Measurements from ENCODE around the gene ATP1A3. TPM values are rescaled to one million over a fixed set of nuclear protein-coding genes. Genes with fewer than 3 reads are reported as not detected.
"Not testable (repeated sequence)": the region's sequence is repeated elsewhere in the genome, so short reads cannot be mapped to it uniquely, and the experiment has no call there.

The ATP1A3 gene
- polyA plus RNA-seq, 2 donors: 0.12 TPM

DNA sequence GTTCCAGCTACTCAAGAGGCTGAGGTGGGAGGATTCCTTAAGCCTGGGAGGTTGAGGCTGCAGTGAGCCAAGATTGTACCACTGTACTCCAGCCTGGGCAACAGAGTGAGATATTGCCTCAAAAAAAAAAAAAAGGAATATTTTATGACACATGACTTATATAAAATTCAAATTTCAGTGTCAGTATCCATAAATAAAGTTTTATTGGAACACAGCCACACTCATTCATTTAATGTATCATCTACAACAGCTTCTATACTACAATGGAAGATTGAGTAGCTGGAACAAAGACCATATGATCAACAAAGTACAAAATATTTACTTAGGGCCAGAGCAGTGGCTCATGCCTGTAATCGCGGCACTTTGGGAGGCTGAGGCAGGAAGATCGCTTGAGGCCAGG is 18.7 kb upstream of the ATP1A3 start:
- 88 to 93% methylated on average over 3 of the region's 3 CpGs for WGBS, 2 donors
- H3K27ac ChIP-seq (ENCODE audit: low read depth in 2 of 2, low read length in 1 of 2); H3K9me3 ChIP-seq (ENCODE audit: control insufficient read depth in 2 of 2, insufficient read depth in 1 of 2, low read depth in 1 of 2, low read length in 1 of 2); H3K36me3 ChIP-seq (ENCODE audit: control insufficient read depth in 2 of 2, insufficient read depth in 2 of 2, low read length in 1 of 2); H3K4me3 ChIP-seq (ENCODE audit: low read depth in 1 of 2, low read length in 2 of 2); H3K4me1 ChIP-seq (ENCODE audit: control insufficient read depth in 2 of 2, insufficient read depth in 2 of 2, low read length in 1 of 2); H3K27me3 ChIP-seq (ENCODE audit: control insufficient read depth in 1 of 2, insufficient read depth in 2 of 2, low read length in 2 of 2): not testable (repeated sequence)

DNA sequence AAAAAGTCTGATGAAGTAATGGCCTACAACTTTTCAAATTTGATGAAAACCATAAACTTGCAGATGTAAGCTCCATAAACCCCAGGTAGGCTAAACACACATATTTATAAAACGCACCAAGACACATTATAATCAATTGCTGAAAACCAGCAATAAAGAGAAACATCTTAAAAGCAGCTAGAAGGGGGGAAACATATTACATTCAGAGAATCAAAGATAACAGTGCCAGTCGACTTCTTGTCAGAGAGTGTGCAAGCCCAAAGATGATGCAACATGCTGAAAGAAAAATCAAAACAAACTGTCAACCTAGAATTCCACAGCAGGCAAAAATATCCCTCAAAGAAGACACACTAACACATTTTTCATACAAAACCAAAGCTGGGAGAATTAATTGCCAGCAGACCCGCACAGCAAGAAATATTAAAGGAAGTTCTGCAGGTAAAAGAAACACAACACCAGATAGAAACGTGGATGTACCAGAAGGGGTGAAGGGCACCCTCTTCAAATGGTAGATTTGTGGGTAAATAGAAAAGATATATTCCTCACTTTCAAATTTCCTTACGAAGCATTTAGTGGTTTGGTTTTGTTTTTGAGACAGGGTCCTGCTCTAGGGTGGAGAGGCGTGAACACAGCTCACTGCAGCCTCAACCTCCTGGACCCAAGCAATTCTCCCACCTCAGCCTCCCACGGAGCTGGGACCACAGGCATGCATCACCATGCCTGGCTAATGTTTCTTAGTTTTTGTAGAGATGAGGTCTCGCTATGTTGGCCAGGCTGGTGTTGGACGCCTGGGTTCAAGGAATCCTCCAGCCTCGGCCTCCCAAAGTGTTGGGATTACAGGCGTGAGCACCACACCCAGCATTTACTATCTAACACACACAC is 16.5 kb upstream of the ATP1A3 start:
- H3K4me1 ChIP-seq (ENCODE audit: control insufficient read depth in 2 of 2, insufficient read depth in 2 of 2, low read length in 1 of 2): no peaks in the 10 kb centered on the region
- H3K36me3 ChIP-seq (ENCODE audit: control insufficient read depth in 2 of 2, insufficient read depth in 2 of 2, low read length in 1 of 2): no peaks in the 10 kb centered on the region
- H3K27me3 ChIP-seq (ENCODE audit: control insufficient read depth in 1 of 2, insufficient read depth in 2 of 2, low read length in 2 of 2): no peaks in the 10 kb centered on the region
- WGBS, 2 donors: 79 to 81% methylated on average over 11 of the region's 11 CpGs
- H3K4me3 ChIP-seq (ENCODE audit: low read depth in 1 of 2, low read length in 2 of 2): no peak overlapping the region
- no peaks in the 10 kb centered on the region for H3K9me3 ChIP-seq (ENCODE audit: control insufficient read depth in 2 of 2, insufficient read depth in 1 of 2, low read depth in 1 of 2, low read length in 1 of 2)
- H3K27ac ChIP-seq (ENCODE audit: low read depth in 2 of 2, low read length in 1 of 2): no peak overlapping the region

DNA sequence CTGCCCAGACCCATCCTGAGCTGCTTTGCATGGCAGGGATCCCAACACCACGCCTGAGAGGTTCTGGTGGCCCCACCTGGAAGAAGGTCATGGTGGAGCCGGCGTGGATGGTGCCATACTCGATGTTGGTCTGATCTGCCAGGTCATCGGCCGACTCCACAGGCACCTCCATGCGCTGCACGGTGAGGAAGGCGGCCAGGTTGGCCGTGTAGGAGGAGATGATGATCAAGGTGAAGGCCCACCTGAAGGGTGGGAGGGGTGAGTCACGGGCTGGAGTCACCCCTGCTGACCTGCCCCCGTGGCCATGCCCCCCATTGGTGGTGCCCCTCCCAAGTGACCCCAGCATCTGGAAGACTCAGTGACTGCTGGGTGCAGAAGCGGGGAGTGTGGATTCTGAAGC is 12.5 kb upstream of the ATP1A3 start:
- Histone ChIP-seq H3K4me3 (ENCODE audit: low read depth in 1 of 2, low read length in 2 of 2) (no peak overlapping the region), H3K4me1 (ENCODE audit: control insufficient read depth in 2 of 2, insufficient read depth in 2 of 2, low read length in 1 of 2) (no peaks in the 10 kb centered on the region), H3K9me3 (ENCODE audit: control insufficient read depth in 2 of 2, insufficient read depth in 1 of 2, low read depth in 1 of 2, low read length in 1 of 2) (no peaks in the 10 kb centered on the region), H3K27ac (ENCODE audit: low read depth in 2 of 2, low read length in 1 of 2) (no peak overlapping the region), H3K27me3 (ENCODE audit: control insufficient read depth in 1 of 2, insufficient read depth in 2 of 2, low read length in 2 of 2) (no peaks in the 10 kb centered on the region), H3K36me3 (ENCODE audit: control insufficient read depth in 2 of 2, insufficient read depth in 2 of 2, low read length in 1 of 2) (no peaks in the 10 kb centered on the region)
- WGBS, 2 donors: 86 to 88% methylated on average over 13 of the region's 13 CpGs

GRCh38 chr19:42005504-42005903 is 11.5 kb upstream of the ATP1A3 start:
- Histone ChIP-seq H3K9me3 (ENCODE audit: control insufficient read depth in 2 of 2, insufficient read depth in 1 of 2, low read depth in 1 of 2, low read length in 1 of 2) (no peaks in the 10 kb centered on the region), H3K27me3 (ENCODE audit: control insufficient read depth in 1 of 2, insufficient read depth in 2 of 2, low read length in 2 of 2) (no peaks in the 10 kb centered on the region), H3K4me3 (ENCODE audit: low read depth in 1 of 2, low read length in 2 of 2) (no peak overlapping the region), H3K36me3 (ENCODE audit: control insufficient read depth in 2 of 2, insufficient read depth in 2 of 2, low read length in 1 of 2) (no peaks in the 10 kb centered on the region), H3K27ac (ENCODE audit: low read depth in 2 of 2, low read length in 1 of 2) (no peak overlapping the region), H3K4me1 (ENCODE audit: control insufficient read depth in 2 of 2, insufficient read depth in 2 of 2, low read length in 1 of 2) (no peaks in the 10 kb centered on the region)
- WGBS, 2 donors: 93 to 94% methylated on average over 22 of the region's 22 CpGs

DNA sequence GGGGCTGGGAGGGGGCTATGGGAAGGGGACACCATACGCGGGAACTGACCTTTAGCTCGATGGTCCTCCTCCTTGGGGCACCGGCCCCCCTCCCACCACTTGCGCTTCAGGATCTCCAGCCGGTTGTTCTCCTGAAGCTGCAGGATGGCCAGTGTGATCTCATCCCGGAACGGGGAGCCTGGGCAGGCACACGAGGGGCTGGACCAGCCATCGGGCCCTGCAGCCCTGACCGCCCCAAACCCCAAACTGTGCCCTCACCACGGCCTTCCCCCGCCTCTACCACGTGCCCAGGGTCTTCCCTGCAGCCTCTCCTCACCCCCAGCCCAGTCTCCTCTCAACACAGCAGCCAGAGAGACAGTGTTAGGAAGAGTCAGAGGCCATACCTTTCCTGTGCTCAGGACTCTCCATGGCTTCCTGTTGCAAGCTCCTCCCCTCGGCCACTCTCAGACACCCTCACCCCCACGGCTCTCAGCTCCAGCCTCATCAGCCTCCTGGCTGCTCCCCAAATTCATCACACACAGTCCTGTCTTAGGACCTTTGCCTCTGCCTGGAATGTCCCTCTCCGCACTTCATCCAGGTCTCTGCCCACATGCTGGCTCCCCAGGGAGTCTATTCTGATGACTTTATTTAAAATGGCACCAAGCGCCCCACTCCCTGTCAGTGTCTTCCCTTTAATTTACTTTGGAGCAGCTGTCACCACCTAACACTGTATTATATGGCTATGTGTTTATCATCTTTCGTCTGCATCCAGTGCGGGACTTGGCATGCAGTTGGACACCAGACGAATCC is 9.7 kb upstream of the ATP1A3 start:
- H3K27ac ChIP-seq (ENCODE audit: low read depth in 2 of 2, low read length in 1 of 2): no peak overlapping the region
- no peaks in the 10 kb centered on the region for H3K4me1 ChIP-seq (ENCODE audit: control insufficient read depth in 2 of 2, insufficient read depth in 2 of 2, low read length in 1 of 2)
- H3K4me3 ChIP-seq (ENCODE audit: low read depth in 1 of 2, low read length in 2 of 2): no peak overlapping the region
- peaks cover 0 to 3% of the 10 kb centered on the region in 2 donors for H3K9me3 ChIP-seq (ENCODE audit: control insufficient read depth in 2 of 2, insufficient read depth in 1 of 2, low read depth in 1 of 2, low read length in 1 of 2)
- H3K27me3 ChIP-seq (ENCODE audit: control insufficient read depth in 1 of 2, insufficient read depth in 2 of 2, low read length in 2 of 2): peaks cover 2 to 5% of the 10 kb centered on the region in 2 donors
- H3K36me3 ChIP-seq (ENCODE audit: control insufficient read depth in 2 of 2, insufficient read depth in 2 of 2, low read length in 1 of 2): no peaks in the 10 kb centered on the region
- WGBS, 2 donors: 79% methylated on average over 20 to 21 of the region's 21 CpGs

- Histone ChIP-seq H3K27me3 (ENCODE audit: control insufficient read depth in 1 of 2, insufficient read depth in 2 of 2, low read length in 2 of 2) (peaks cover 5 to 11% of the 10 kb centered on the region in 2 donors), H3K27ac (ENCODE audit: low read depth in 2 of 2, low read length in 1 of 2) (no peak overlapping the region), H3K4me1 (ENCODE audit: control insufficient read depth in 2 of 2, insufficient read depth in 2 of 2, low read length in 1 of 2) (no peaks in the 10 kb centered on the region), H3K36me3 (ENCODE audit: control insufficient read depth in 2 of 2, insufficient read depth in 2 of 2, low read length in 1 of 2) (no peaks in the 10 kb centered on the region), H3K4me3 (ENCODE audit: low read depth in 1 of 2, low read length in 2 of 2) (no peak overlapping the region), H3K9me3 (ENCODE audit: control insufficient read depth in 2 of 2, insufficient read depth in 1 of 2, low read depth in 1 of 2, low read length in 1 of 2) (peaks cover 0 to 3% of the 10 kb centered on the region in 2 donors)
- 72 to 81% methylated on average over 7 of the region's 7 CpGs for WGBS, 2 donors
Observed at GRCh38 chr19:41999878-42000208, 5.8 kb upstream of the ATP1A3 start.

DNA sequence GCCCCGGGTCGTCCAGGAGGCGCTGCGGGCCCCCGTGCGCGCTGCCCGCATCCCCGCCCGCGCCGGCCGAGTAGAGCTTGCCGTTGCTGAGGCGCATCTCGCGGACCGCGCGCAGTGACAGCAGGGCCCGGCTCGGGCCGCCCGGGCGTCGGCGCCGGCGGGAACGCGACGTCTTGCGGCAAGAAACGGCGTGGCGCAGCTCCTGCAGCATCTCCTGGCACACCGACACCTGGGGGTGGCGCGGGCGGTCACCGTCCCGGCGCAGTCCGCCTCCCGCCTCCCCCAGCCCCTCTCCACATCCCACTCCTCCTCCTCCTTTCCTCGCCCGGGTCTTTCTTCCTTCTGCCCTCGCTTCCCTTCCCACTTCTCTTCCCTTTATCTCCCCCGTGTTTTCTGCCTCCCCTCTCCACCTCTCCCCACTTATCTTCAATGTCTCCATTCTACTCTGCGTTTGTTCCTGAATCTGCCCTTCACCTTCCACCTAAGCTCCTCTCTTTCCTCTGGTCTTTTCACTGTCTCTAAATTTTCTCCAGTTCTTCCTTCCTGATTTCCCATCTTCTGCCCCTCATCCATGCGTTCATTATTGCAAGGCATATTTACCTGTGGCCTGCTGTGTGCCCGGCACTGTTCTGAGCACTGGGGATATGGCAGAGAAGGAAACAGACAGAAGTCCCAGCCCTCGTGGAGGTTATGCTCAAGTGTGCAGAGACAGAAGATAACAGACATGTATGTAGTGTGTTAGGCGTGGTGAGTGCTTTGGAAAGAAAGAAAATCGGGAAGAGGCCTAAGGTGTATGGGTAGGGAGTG is 5.2 kb upstream of the ATP1A3 start:
- H3K9me3 ChIP-seq (ENCODE audit: control insufficient read depth in 2 of 2, insufficient read depth in 1 of 2, low read depth in 1 of 2, low read length in 1 of 2): peaks cover 0 to 3% of the 10 kb centered on the region in 2 donors
- H3K36me3 ChIP-seq (ENCODE audit: control insufficient read depth in 2 of 2, insufficient read depth in 2 of 2, low read length in 1 of 2): no peaks in the 10 kb centered on the region
- peaks cover 5 to 11% of the 10 kb centered on the region in 2 donors for H3K27me3 ChIP-seq (ENCODE audit: control insufficient read depth in 1 of 2, insufficient read depth in 2 of 2, low read length in 2 of 2)
- H3K27ac ChIP-seq (ENCODE audit: low read depth in 2 of 2, low read length in 1 of 2): no peak overlapping the region
- H3K4me3 ChIP-seq (ENCODE audit: low read depth in 1 of 2, low read length in 2 of 2): peak overlapping the region in 1 of 2 donors; percentile 28
- no peaks in the 10 kb centered on the region for H3K4me1 ChIP-seq (ENCODE audit: control insufficient read depth in 2 of 2, insufficient read depth in 2 of 2, low read length in 1 of 2)
- WGBS, 2 donors: 10 to 15% methylated on average over 32 to 55 of the region's 55 CpGs

DNA sequence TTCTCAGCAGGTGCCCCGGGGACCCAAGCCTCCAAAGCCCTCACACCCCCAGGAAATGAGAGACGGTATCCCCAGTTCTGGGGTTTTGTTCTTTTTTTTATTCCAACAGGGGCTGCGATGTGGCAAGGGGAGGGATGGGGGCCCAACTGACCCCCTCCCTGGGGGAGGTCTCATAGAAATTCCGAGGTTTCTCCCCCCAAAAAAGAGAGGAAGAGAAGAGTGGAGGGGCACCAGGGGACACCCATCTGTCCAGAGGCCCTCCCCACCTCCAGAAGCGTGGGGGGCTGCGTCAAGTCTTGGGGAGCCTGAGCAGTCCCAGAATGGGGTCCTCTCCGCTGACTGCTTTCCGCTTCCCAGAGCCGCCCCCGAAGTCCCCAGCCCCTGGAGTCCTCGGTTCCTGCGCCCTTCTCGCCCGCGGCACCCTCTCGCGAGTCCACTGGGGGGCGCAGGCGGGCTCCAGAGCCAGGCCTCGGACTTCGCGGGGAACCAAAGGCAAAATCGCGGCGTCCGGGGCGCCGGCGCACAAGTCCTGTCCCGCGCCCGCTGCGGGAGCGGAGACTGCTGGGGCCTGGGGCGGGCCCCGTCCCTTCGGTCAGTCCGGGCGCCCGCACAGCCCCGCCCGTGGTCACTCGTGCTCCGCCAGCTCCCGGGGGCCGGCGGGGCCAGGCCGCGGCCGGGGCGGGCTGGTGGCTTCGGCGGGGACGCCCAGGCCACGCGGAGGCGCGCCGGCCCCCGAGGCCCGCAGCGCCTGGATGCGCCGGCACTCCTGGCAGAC is 4.4 kb upstream of the ATP1A3 start:
- Histone ChIP-seq H3K4me1 (ENCODE audit: control insufficient read depth in 2 of 2, insufficient read depth in 2 of 2, low read length in 1 of 2) (peaks cover 4% of the 10 kb centered on the region in 2 donors), H3K4me3 (ENCODE audit: low read depth in 1 of 2, low read length in 2 of 2) (peak overlapping the region in 1 of 2 donors; percentile 28), H3K27me3 (ENCODE audit: control insufficient read depth in 1 of 2, insufficient read depth in 2 of 2, low read length in 2 of 2) (peaks cover 5 to 15% of the 10 kb centered on the region in 2 donors), H3K9me3 (ENCODE audit: control insufficient read depth in 2 of 2, insufficient read depth in 1 of 2, low read depth in 1 of 2, low read length in 1 of 2) (peaks cover 0 to 3% of the 10 kb centered on the region in 2 donors), H3K27ac (ENCODE audit: low read depth in 2 of 2, low read length in 1 of 2) (no peak overlapping the region), H3K36me3 (ENCODE audit: control insufficient read depth in 2 of 2, insufficient read depth in 2 of 2, low read length in 1 of 2) (no peaks in the 10 kb centered on the region)
- 1 to 4% methylated on average over 60 to 64 of the region's 64 CpGs for WGBS, 2 donors

DNA sequence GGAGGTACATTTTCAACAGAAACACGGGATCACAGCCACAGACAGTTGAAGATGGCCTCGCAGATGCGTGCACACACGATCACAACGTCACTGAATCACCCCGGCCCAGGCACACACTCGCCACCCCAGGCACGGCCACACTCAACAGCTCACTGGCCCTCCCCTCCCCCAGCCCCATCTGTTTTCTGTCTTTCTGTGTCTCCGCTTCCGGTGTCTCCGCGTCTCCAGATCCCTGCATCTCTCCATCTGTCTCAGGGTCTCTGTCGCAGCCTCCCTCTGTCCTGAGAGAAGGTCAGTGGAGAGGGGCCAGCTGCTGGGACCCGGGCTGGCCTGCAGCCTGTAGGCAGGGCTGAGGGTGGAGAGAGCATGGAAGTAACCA is 3.8 kb upstream of the ATP1A3 start:
- peaks cover 0 to 3% of the 10 kb centered on the region in 2 donors for H3K9me3 ChIP-seq (ENCODE audit: control insufficient read depth in 2 of 2, insufficient read depth in 1 of 2, low read depth in 1 of 2, low read length in 1 of 2)
- peaks cover 5 to 16% of the 10 kb centered on the region in 2 donors for H3K27me3 ChIP-seq (ENCODE audit: control insufficient read depth in 1 of 2, insufficient read depth in 2 of 2, low read length in 2 of 2)
- H3K27ac ChIP-seq (ENCODE audit: low read depth in 2 of 2, low read length in 1 of 2): no peak overlapping the region
- WGBS, 2 donors: 5 to 8% methylated on average over 13 to 14 of the region's 14 CpGs
- H3K36me3 ChIP-seq (ENCODE audit: control insufficient read depth in 2 of 2, insufficient read depth in 2 of 2, low read length in 1 of 2): no peaks in the 10 kb centered on the region
- peaks cover 4 to 5% of the 10 kb centered on the region in 2 donors for H3K4me1 ChIP-seq (ENCODE audit: control insufficient read depth in 2 of 2, insufficient read depth in 2 of 2, low read length in 1 of 2)
- H3K4me3 ChIP-seq (ENCODE audit: low read depth in 1 of 2, low read length in 2 of 2): no peak overlapping the region

All from esophagus (tissue), 2 donors.